Choroid plexus epithelial cell (primary cell): ENCODE data around the gene IPO11.
"Not testable (repeated sequence)": the region's sequence is repeated elsewhere in the genome, so short reads cannot be mapped to it uniquely, and the experiment has no call there.

Source experiments
- DNase-seq: peaks from one replicate; pipeline ENCODE4 v3.0.0-alpha.2; 2010; ENCODE audit warnings: low read depth
- H3K4me3 ChIP-seq: 2 replicates; pipeline ENCODE4 v1.5.1; 2011; ENCODE audit warnings: low read depth, mild to moderate bottlenecking, control low read depth, low read length, moderate library complexity
- CTCF ChIP-seq: conservative IDR thresholded peaks from 2 replicates; pipeline ENCODE4 v1.5.1; 2011; ENCODE audit warnings: low read depth, mild to moderate bottlenecking, control low read depth, inconsistent platforms, low read length, moderate library complexity

IPO11 gene

GRCh38 chr5:62564101-62564500 lies 151.5 kb downstream of the IPO11 start:
- no peak for DNase-seq
- no peak overlapping the region for H3K4me3 ChIP-seq
- TF ChIP-seq CTCF, result no peak

DNA sequence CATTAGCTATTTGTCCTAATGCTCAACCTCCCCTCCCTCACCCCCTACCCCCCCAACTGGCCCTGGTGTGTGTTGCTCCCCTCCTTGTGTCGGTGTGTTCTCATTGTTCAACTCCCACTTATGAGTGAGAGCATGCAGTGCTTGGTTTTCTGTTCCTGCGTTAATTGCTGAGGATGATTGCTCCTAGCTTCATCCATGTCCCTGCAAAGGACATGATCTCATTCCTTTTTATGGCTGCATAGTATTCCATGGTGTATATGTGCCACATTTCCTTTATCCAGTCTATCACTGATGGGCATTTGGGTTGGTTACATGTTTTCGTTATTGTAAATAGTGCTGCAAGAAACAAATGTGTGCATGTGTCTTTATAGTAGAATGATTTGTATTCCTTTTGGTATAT lies 153.2 kb downstream of the IPO11 start:
- DNase-seq, H3K4me3 ChIP-seq: not testable (repeated sequence)

DNA sequence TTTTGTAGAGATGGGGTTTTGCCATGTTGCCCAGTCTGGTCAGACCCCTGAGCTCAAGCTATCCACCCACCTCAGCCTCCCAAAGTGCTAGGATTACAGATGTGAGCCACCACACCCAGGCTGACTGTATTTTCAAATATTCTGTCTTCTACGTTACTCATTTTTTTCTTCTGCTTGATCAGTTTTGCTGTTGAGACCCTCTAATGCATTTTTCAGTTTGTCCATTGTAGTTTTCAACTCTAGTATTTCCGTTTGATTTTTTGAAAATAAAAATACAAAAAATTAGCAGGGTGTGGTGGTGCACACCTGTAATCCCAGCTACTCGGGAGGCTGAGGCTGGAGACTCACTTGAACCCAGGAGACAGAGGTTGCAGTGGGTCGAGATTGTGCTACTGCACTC lies 155.6 kb downstream of the IPO11 start:
- DNase-seq, result no peak
- no peak overlapping the region for H3K4me3 ChIP-seq
- no peak for TF ChIP-seq CTCF

DNA sequence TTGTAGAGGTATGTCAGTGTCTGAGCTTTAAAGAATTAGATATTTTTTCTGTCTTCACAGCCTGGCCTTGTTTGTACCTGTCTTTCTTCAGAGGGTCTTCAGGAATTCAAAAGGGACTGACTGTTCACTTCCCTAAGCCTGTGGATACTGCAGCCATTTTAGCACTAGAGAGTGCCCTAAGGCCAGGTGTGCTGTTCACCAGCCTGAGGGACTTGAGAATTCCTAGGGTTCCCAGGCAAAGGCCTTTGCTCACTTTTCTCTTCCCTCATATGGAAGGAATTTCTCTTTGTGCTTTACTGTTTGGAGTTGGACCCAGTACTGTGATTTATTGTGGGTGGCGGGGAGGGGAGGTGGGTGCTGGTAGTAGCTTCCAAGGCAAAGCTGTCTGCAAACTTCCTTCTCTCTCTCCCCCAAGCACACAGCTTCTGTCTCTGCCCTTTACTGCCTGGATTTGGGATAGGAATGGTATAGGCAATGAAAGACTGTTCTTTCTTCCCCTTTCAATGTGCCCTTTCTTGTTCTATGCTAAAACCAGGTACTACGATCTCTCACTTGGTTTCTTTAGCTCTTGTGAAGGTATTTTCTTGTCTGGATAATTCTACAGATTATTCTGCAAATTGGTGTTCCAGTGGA lies 156.4 kb downstream of the IPO11 start:
- H3K4me3 ChIP-seq, result no peak overlapping the region
- TF ChIP-seq CTCF, result no peak
- DNase-seq, result no peak

GRCh38 chr5:62569470-62569869 lies 156.9 kb downstream of the IPO11 start:
- no peak overlapping the region for H3K4me3 ChIP-seq
- no peak for TF ChIP-seq CTCF
- DNase-seq, result peak; percentile 26

DNA sequence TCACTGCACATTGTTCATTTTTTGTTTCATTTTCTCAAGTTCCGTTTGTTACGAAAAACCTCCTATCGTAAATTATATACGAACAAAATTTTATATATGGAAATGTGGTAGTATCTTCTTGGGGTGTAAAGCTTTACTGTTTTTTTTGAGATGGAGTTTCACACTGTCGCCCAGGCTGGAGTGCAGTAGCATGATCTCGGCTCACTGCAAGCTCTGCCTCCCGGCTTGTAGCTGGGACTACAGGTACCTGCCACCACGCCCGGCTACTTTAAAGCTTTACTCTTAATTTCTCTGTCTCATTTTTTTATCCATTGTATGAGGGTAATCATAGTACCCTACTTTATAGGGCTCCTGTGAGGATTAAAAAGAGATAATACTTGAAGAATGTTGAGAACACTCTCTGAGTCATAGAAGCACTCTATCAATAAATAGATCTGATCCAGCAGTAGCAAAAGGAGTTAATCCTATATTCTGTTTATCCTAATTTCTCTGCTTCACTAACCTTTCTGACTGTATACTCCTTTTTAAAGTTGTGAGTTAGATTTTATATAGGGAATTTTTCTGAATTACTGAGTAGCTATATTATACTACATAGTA lies 160.5 kb downstream of the IPO11 start:
- H3K4me3 ChIP-seq, result no peak overlapping the region
- TF ChIP-seq CTCF, result no peak
- no peak for DNase-seq

- no peak for DNase-seq
- no peak overlapping the region for H3K4me3 ChIP-seq
- no peak for TF ChIP-seq CTCF
Observed at GRCh38 chr5:62574599-62574998, 162.0 kb downstream of the IPO11 start.
